ENCODE data around the gene GHR.

- TF ChIP-seq CTCF (IDR thresholded peaks at IDR 0.05) (no peak), POLR2A (IDR thresholded peaks at IDR 0.05) (no peak), POLR2AphosphoS5 (IDR thresholded peaks at IDR 0.05) (no peak)
These were observed 221.9 kb downstream of the GHR start for GRCh38 chr5:42645138-42645537.
